GM23248 (cell line): ENCODE data around the gene LRCH2. TPM values are rescaled to one million over a fixed set of nuclear protein-coding genes. Genes with fewer than 3 reads are reported as not detected.

ENCODE experiments used
- DNase-seq: peaks from one replicate; pipeline ENCODE4 v3.0.0-alpha.2; 2015
- H2AFZ ChIP-seq: fragments of 200-600 bp; sonication (generic); 2 replicates; pipeline ENCODE4 v1.6.1; 2016; ENCODE audit warnings: antibody characterized with exemption
- H3F3A ChIP-seq: fragments of 200-600 bp; sonication (generic); 2 replicates; pipeline ENCODE4 v1.6.1; 2016; ENCODE audit warnings: mild to moderate bottlenecking, antibody characterized with exemption, mixed run types; ENCODE audit not compliant: insufficient read depth
- H3K27ac ChIP-seq: fragments of 200-600 bp; sonication (generic); 2 replicates; pipeline ENCODE4 v1.5.1; 2016; ENCODE audit warnings: mild to moderate bottlenecking
- H3K27me3 ChIP-seq: fragments of 200-600 bp; sonication (generic); replicated peaks from 2 replicates; pipeline ENCODE4 v1.6.1; 2016; ENCODE audit warnings: mild to moderate bottlenecking; ENCODE audit not compliant: insufficient read depth
- H3K36me3 ChIP-seq: fragments of 200-600 bp; sonication (generic); 2 replicates; pipeline ENCODE4 v1.6.1; 2016; ENCODE audit warnings: low read depth, mild to moderate bottlenecking
- H3K4me1 ChIP-seq: fragments of 200-600 bp; sonication (generic); 2 replicates; pipeline ENCODE4 v1.6.1; 2016; ENCODE audit warnings: mild to moderate bottlenecking; ENCODE audit not compliant: insufficient read depth
- H3K4me2 ChIP-seq: fragments of 200-600 bp; sonication (generic); one replicate; pipeline ENCODE4 v1.6.1; 2016; ENCODE audit warnings: mild to moderate bottlenecking; ENCODE audit not compliant: unreplicated experiment
- H3K4me3 ChIP-seq: fragments of 200-600 bp; sonication (generic); 2 replicates; pipeline ENCODE4 v1.5.1; 2016; ENCODE audit warnings: mild to moderate bottlenecking
- H3K79me2 ChIP-seq: fragments of 200-600 bp; sonication (generic); 2 replicates; pipeline ENCODE4 v1.6.1; 2016; ENCODE audit warnings: mild to moderate bottlenecking; ENCODE audit not compliant: insufficient read depth
- H3K9ac ChIP-seq: fragments of 200-600 bp; sonication (generic); 2 replicates; pipeline ENCODE4 v1.6.1; 2016; ENCODE audit warnings: mild to moderate bottlenecking
- H3K9me2 ChIP-seq: fragments of 200-600 bp; sonication (generic); 2 replicates; pipeline ENCODE4 v1.6.1; 2016; ENCODE audit warnings: mixed run types, mild to moderate bottlenecking, moderate library complexity; ENCODE audit not compliant: insufficient read depth
- H3K9me3 ChIP-seq: fragments of 200-600 bp; sonication (generic); one replicate; pipeline ENCODE4 v1.6.1; 2017; ENCODE audit warnings: low read depth
- H4K20me1 ChIP-seq: fragments of 200-600 bp; sonication (generic); 2 replicates; pipeline ENCODE4 v1.6.0; 2016; ENCODE audit not compliant: insufficient read depth
- EZH2 ChIP-seq: fragments of 200-600 bp; sonication (generic); IDR thresholded peaks from 2 replicates; pipeline ENCODE4 v1.6.1; 2018; ENCODE audit warnings: antibody characterized with exemption, mild to moderate bottlenecking; ENCODE audit not compliant: insufficient read depth, poor library complexity, severe bottlenecking
- EZH2phosphoT487 ChIP-seq: fragments of 200-600 bp; sonication (generic); IDR thresholded peaks from 2 replicates; pipeline ENCODE4 v1.6.1; 2018; ENCODE audit warnings: antibody characterized with exemption, moderate library complexity, mild to moderate bottlenecking, low read depth; ENCODE audit not compliant: insufficient read depth
- WGBS, 2 experiments: methylation state at CpG; one replicate each; pipeline ENCODE4 v1.1.6; 2015 to 2017; ENCODE audit warnings: low lambda C conversion rate in 2 of 2, low coverage in 1 of 2; ENCODE audit errors: missing lambda C conversion rate in 2 of 2; 5-methylcytosine and 5-hydroxymethylcytosine counted together
- in situ Hi-C: fragments of 300-500 bp; cut with MboI; formaldehyde crosslinking; loops from 2 replicates; pipeline ENCODE4 v1.15.0; 2020
- polyA plus RNA-seq: library from polyadenylated mRNA; unstranded; fragments of >200 nt; fragmentation: Nextera tagmentation; extraction: Ambion mirVana; gene quantifications from 2 replicates; pipeline ENCODE4 v1.2.1, GENCODE V29; 2016
- total RNA-seq: library from RNA; depleted of rRNA; stranded (reverse); fragments of >200 nt; shearing (Covaris generic); gene quantifications from 2 replicates; pipeline ENCODE4 v1.2.3, GENCODE V29; 2014

Gene LRCH2
- total and polyA plus RNA-seq, 2 experiments from 2014 or later: 1.0 to 2.4 TPM

GRCh38 chrX:115191490-115192243 lies 42.2 kb downstream of the LRCH2 start:
- Histone ChIP-seq H3K36me3 (no peaks in the 10 kb centered on the region), H3K9me2 (no peaks in the 10 kb centered on the region), H2AFZ (no peak overlapping the region), H4K20me1 (no peaks in the 10 kb centered on the region), H3K27me3 (no peaks in the 10 kb centered on the region), H3K4me2 (no peak overlapping the region), H3K9ac (no peak overlapping the region), H3K9me3 (no peaks in the 10 kb centered on the region), H3K4me1 (no peaks in the 10 kb centered on the region), H3K27ac (no peak overlapping the region), H3K79me2 (no peaks in the 10 kb centered on the region), H3K4me3 (no peak overlapping the region), H3F3A (no peaks in the 10 kb centered on the region)
- TF ChIP-seq EZH2 (no peak), EZH2phosphoT487 (no peak)
- in situ Hi-C loops: no loop called here
- WGBS, 2 experiments: 98% methylated on average over 55 of the region's 64 CpGs; no CpG with 5 or more reads in 1 of the 2 experiments
- DNase-seq: no peak

GRCh38 chrX:115190636-115191489 lies 43.0 kb downstream of the LRCH2 start:
- no peaks in the 10 kb centered on the region for H4K20me1 ChIP-seq
- H3K4me3 ChIP-seq: no peak overlapping the region
- no peaks in the 10 kb centered on the region for H3K4me1 ChIP-seq
- no peaks in the 10 kb centered on the region for H3F3A ChIP-seq
- no peaks in the 10 kb centered on the region for H3K27me3 ChIP-seq
- no peaks in the 10 kb centered on the region for H3K9me2 ChIP-seq
- H3K9me3 ChIP-seq: no peaks in the 10 kb centered on the region
- no peak overlapping the region for H2AFZ ChIP-seq
- WGBS, 2 experiments: 95 to 99% methylated on average over 12 to 34 of the region's 64 CpGs
- H3K9ac ChIP-seq: no peak overlapping the region
- no peak overlapping the region for H3K27ac ChIP-seq
- H3K4me2 ChIP-seq: no peak overlapping the region
- no peaks in the 10 kb centered on the region for H3K79me2 ChIP-seq
- no peak for DNase-seq
- TF ChIP-seq EZH2phosphoT487 (no peak), EZH2 (no peak)
- no peaks in the 10 kb centered on the region for H3K36me3 ChIP-seq
- in situ Hi-C loops: no loop called here

- no peaks in the 10 kb centered on the region for H4K20me1 ChIP-seq
- H3F3A ChIP-seq: no peaks in the 10 kb centered on the region
- TF ChIP-seq EZH2phosphoT487 (no peak), EZH2 (no peak)
- no peaks in the 10 kb centered on the region for H3K79me2 ChIP-seq
- no peak overlapping the region for H3K9ac ChIP-seq
- H3K9me3 ChIP-seq: no peaks in the 10 kb centered on the region
- no peak overlapping the region for H3K27ac ChIP-seq
- no peak overlapping the region for H3K4me2 ChIP-seq
- in situ Hi-C loops: no loop called here
- no peaks in the 10 kb centered on the region for H3K27me3 ChIP-seq
- no peaks in the 10 kb centered on the region for H3K36me3 ChIP-seq
- no peak overlapping the region for H3K4me3 ChIP-seq
- no peaks in the 10 kb centered on the region for H3K9me2 ChIP-seq
- no peak for DNase-seq
- whole genome bisulfite sequencing, 2 experiments: 97 to 99% methylated on average over 25 to 34 of the region's 76 CpGs
- H2AFZ ChIP-seq: no peak overlapping the region
- no peaks in the 10 kb centered on the region for H3K4me1 ChIP-seq
These were observed 44.0 kb downstream of the LRCH2 start for GRCh38 chrX:115189646-115190635.

GRCh38 chrX:115189110-115189509 lies 44.8 kb downstream of the LRCH2 start, which contains the start of gene RBMXL3:
TSS of gene RBMXL3 (plus strand) at chrX:115189410. CDS start at chrX:115189442, 32 bp downstream.
- Histone ChIP-seq H3K4me1 (peaks cover 3% of the 10 kb centered on the region; the same call in 1 of the 2 replicates), H3K79me2 (no peaks in the 10 kb centered on the region), H2AFZ (no peak within 1 kb of the TSS), H3K9me2 (no peaks in the 10 kb centered on the region), H3K9ac (no peak within 1 kb of the TSS), H3K27ac (no peak within 1 kb of the TSS), H4K20me1 (no peaks in the 10 kb centered on the region), H3K4me3 (no peak within 1 kb of the TSS), H3K9me3 (no peaks in the 10 kb centered on the region), H3K27me3 (no peaks in the 10 kb centered on the region), H3K36me3 (no peaks in the 10 kb centered on the region), H3K4me2 (no peak within 1 kb of the TSS), H3F3A (no peaks in the 10 kb centered on the region)
- in situ Hi-C loops: no loop called here
- WGBS, 2 experiments: 99 to 100% methylated on average over 15 to 16 of the region's 16 CpGs
- DNase-seq: no peak
- TF ChIP-seq EZH2: no peak
- no peak for TF ChIP-seq EZH2phosphoT487
